IPS-15b (cell line): Measurements from ENCODE around the gene VPS11.

Source experiments
- H3K27me3 ChIP-seq: one replicate; pipeline ENCODE4 v1.6.1; 2013; ENCODE audit warnings: low read length; ENCODE audit not compliant: control insufficient read depth, insufficient read depth
- H3K36me3 ChIP-seq: one replicate; pipeline ENCODE4 v1.6.1; 2013; ENCODE audit warnings: low read length; ENCODE audit not compliant: control insufficient read depth, insufficient read depth
- H3K4me1 ChIP-seq: one replicate; pipeline ENCODE4 v1.6.1; 2013; ENCODE audit warnings: mild to moderate bottlenecking, low read length; ENCODE audit not compliant: control insufficient read depth, insufficient read depth
- H3K4me3 ChIP-seq: one replicate; pipeline ENCODE4 v1.5.1; 2013; ENCODE audit warnings: low read depth, low read length
- H3K9ac ChIP-seq: one replicate; pipeline ENCODE4 v1.6.1; 2013; ENCODE audit warnings: low read depth, mild to moderate bottlenecking, low read length
- H3K9me3 ChIP-seq: one replicate; pipeline ENCODE4 v1.6.1; 2013; ENCODE audit warnings: mild to moderate bottlenecking, low read length; ENCODE audit not compliant: control insufficient read depth, insufficient read depth

The VPS11 gene

GRCh38 chr11:119109843-119110242, 42.2 kb downstream of the VPS11 start:
- Histone ChIP-seq H3K36me3 (peaks cover 6% of the 10 kb centered on the region), H3K4me1 (peaks cover 10% of the 10 kb centered on the region), H3K4me3 (no peak overlapping the region), H3K9me3 (no peaks in the 10 kb centered on the region), H3K27me3 (peaks cover 16% of the 10 kb centered on the region), H3K9ac (no peak overlapping the region)

GRCh38 chr11:119110439-119110838, 42.8 kb downstream of the VPS11 start:
- Histone ChIP-seq H3K4me1 (peaks cover 10% of the 10 kb centered on the region), H3K36me3 (peaks cover 8% of the 10 kb centered on the region), H3K27me3 (peaks cover 16% of the 10 kb centered on the region)

GRCh38 chr11:119111361-119111925, 43.8 kb downstream of the VPS11 start:
- Histone ChIP-seq H3K27me3 (peaks cover 16% of the 10 kb centered on the region), H3K9me3 (no peaks in the 10 kb centered on the region), H3K36me3 (peaks cover 12% of the 10 kb centered on the region), H3K4me1 (peaks cover 7% of the 10 kb centered on the region), H3K4me3 (no peak overlapping the region), H3K9ac (no peak overlapping the region)

More at GRCh38 chr11:119110439-119110838, 42.8 kb downstream of the VPS11 start:
- H3K4me3 ChIP-seq = no peak overlapping the region
- H3K9ac ChIP-seq = no peak overlapping the region
- no peaks in the 10 kb centered on the region for H3K9me3 ChIP-seq

- no peak overlapping the region for H3K4me3 ChIP-seq
- H3K9ac ChIP-seq = no peak overlapping the region
- H3K9me3 ChIP-seq = no peaks in the 10 kb centered on the region
- H3K4me1 ChIP-seq = peaks cover 4% of the 10 kb centered on the region
- H3K27me3 ChIP-seq = peaks cover 16% of the 10 kb centered on the region
- H3K36me3 ChIP-seq = peaks cover 12% of the 10 kb centered on the region
Measured at GRCh38 chr11:119112314-119113020, 44.8 kb downstream of the VPS11 start.

- Histone ChIP-seq H3K9ac (no peak overlapping the region), H3K36me3 (peaks cover 12% of the 10 kb centered on the region), H3K4me1 (no peaks in the 10 kb centered on the region), H3K9me3 (no peaks in the 10 kb centered on the region), H3K4me3 (no peak overlapping the region), H3K27me3 (peaks cover 7% of the 10 kb centered on the region)
Measured at GRCh38 chr11:119113716-119114115, 46.1 kb downstream of the VPS11 start.

- Histone ChIP-seq H3K36me3 (peaks cover 12% of the 10 kb centered on the region), H3K27me3 (peaks cover under 1% of the 10 kb centered on the region), H3K4me3 (no peak overlapping the region), H3K9ac (no peak overlapping the region), H3K4me1 (no peaks in the 10 kb centered on the region), H3K9me3 (no peaks in the 10 kb centered on the region)
Measured at GRCh38 chr11:119114351-119114750, 46.7 kb downstream of the VPS11 start.

GRCh38 chr11:119115484-119116234, 48.0 kb downstream of the VPS11 start:
- Histone ChIP-seq H3K36me3 (peaks cover 12% of the 10 kb centered on the region), H3K9me3 (no peaks in the 10 kb centered on the region), H3K9ac (no peak overlapping the region), H3K4me3 (no peak overlapping the region), H3K4me1 (peaks cover 5% of the 10 kb centered on the region), H3K27me3 (no peaks in the 10 kb centered on the region)

- no peaks in the 10 kb centered on the region for H3K9me3 ChIP-seq
- no peak overlapping the region for H3K4me3 ChIP-seq
- H3K27me3 ChIP-seq = no peaks in the 10 kb centered on the region
- no peak overlapping the region for H3K9ac ChIP-seq
- H3K4me1 ChIP-seq = peaks cover 5% of the 10 kb centered on the region
- peaks cover 12% of the 10 kb centered on the region for H3K36me3 ChIP-seq
Measured at GRCh38 chr11:119116235-119116594, 48.6 kb downstream of the VPS11 start.

- Histone ChIP-seq H3K4me3 (no peak overlapping the region), H3K9me3 (no peaks in the 10 kb centered on the region), H3K36me3 (peaks cover 12% of the 10 kb centered on the region), H3K9ac (no peak overlapping the region), H3K27me3 (no peaks in the 10 kb centered on the region), H3K4me1 (peaks cover 5% of the 10 kb centered on the region)
Measured at GRCh38 chr11:119116601-119117000, 49.0 kb downstream of the VPS11 start.

GRCh38 chr11:119117004-119117706, 49.5 kb downstream of the VPS11 start:
- Histone ChIP-seq H3K36me3 (peaks cover 12% of the 10 kb centered on the region), H3K27me3 (no peaks in the 10 kb centered on the region), H3K9me3 (no peaks in the 10 kb centered on the region), H3K9ac (no peak overlapping the region), H3K4me3 (no peak overlapping the region), H3K4me1 (peaks cover 5% of the 10 kb centered on the region)

- Histone ChIP-seq H3K27me3 (no peaks in the 10 kb centered on the region), H3K4me1 (peaks cover 7% of the 10 kb centered on the region), H3K9ac (no peak overlapping the region), H3K36me3 (peaks cover 12% of the 10 kb centered on the region), H3K9me3 (no peaks in the 10 kb centered on the region), H3K4me3 (no peak overlapping the region)
Measured at GRCh38 chr11:119118227-119118626, 50.6 kb downstream of the VPS11 start.
